Loucy (cell line): ENCODE measurements around the gene RELCH.

Source experiments
- EZH2phosphoT487 ChIP-seq: fragments of 200-600 bp; IDR thresholded peaks from 2 replicates; pipeline ENCODE4 v1.6.1; 2018; ENCODE audit warnings: antibody characterized with exemption, mild to moderate bottlenecking, moderate library complexity, borderline replicate concordance
- TF ChIP-seq, protein P1 (sequence below): fragments of 200-600 bp; sonication (generic); conservative IDR thresholded peaks from 2 replicates; pipeline ENCODE4 v1.5.1; 2014; ENCODE audit warnings: mild to moderate bottlenecking, antibody characterized with exemption, low read length

DNA sequence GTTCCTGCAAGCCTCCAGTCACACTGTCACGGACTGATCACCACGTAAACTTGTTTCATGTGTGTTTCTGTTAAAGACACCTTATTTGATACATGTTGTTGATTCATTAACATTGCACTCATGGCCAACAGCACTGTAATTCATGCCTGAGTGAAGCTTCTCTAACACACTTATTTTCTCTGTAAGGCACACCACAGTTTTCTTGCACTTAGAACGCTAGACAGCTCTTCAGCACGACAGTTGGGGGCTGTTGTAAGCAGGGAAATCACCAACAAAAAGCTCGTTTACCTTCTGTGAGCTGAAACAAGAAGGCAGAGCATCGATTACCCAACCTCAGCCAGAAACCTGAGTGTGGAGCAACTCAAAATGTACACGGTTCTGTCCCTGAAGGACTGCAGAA is 166.1 kb downstream of the RELCH start:
- TF ChIP-seq, protein P1, sequence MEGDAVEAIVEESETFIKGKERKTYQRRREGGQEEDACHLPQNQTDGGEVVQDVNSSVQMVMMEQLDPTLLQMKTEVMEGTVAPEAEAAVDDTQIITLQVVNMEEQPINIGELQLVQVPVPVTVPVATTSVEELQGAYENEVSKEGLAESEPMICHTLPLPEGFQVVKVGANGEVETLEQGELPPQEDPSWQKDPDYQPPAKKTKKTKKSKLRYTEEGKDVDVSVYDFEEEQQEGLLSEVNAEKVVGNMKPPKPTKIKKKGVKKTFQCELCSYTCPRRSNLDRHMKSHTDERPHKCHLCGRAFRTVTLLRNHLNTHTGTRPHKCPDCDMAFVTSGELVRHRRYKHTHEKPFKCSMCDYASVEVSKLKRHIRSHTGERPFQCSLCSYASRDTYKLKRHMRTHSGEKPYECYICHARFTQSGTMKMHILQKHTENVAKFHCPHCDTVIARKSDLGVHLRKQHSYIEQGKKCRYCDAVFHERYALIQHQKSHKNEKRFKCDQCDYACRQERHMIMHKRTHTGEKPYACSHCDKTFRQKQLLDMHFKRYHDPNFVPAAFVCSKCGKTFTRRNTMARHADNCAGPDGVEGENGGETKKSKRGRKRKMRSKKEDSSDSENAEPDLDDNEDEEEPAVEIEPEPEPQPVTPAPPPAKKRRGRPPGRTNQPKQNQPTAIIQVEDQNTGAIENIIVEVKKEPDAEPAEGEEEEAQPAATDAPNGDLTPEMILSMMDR, result no peak
- no peak for TF ChIP-seq EZH2phosphoT487
